KBM-7 (cell line): Measurements from ENCODE around the gene SOWAHC.
"Not testable (repeated sequence)": the region's sequence is repeated elsewhere in the genome, so short reads cannot be mapped to it uniquely, and the experiment has no call there.

ENCODE experiments used
- DNase-seq: peaks from one replicate; pipeline ENCODE4 v3.0.0-alpha.2; 2015
- in situ Hi-C: fragments of 300-500 bp; cut with MboI; formaldehyde crosslinking; loops from 2 replicates; pipeline ENCODE4 v1.14.3; 2020; ENCODE audit warnings: low sequenced_read_pairs, low pct_unique_long_range_greater_than_20kb, mixed read lengths

SOWAHC gene

GRCh38 chr2:109614715-109615636 lies 812 bp downstream of the SOWAHC start:
- in situ Hi-C loops: no loop called here
- DNase-seq: no peak

- in situ Hi-C loops: no loop called here
- no peak for DNase-seq
Observed at GRCh38 chr2:109615637-109616144, 1.5 kb downstream of the SOWAHC start.

- DNase-seq: no peak
- in situ Hi-C loops: no loop called here
Observed at GRCh38 chr2:109616184-109616583, 2.0 kb downstream of the SOWAHC start.

GRCh38 chr2:109619032-109619615 lies 5.0 kb downstream of the SOWAHC start:
- in situ Hi-C loops: no loop called here
- DNase-seq: no peak

- no peak for DNase-seq
- in situ Hi-C loops: no loop called here
Observed at GRCh38 chr2:109623297-109623696, 9.1 kb downstream of the SOWAHC start.

GRCh38 chr2:109623923-109624322 lies 9.8 kb downstream of the SOWAHC start:
- in situ Hi-C loops: no loop called here

GRCh38 chr2:109624339-109624738 lies 10.2 kb downstream of the SOWAHC start:
- DNase-seq: no peak
- in situ Hi-C loops: no loop called here

More at GRCh38 chr2:109623923-109624322, 9.8 kb downstream of the SOWAHC start:
- no peak for DNase-seq

- in situ Hi-C loops, DNase-seq: not testable (repeated sequence)
Observed at GRCh38 chr2:109628321-109628720, 14.2 kb downstream of the SOWAHC start.

GRCh38 chr2:109629867-109630266 lies 15.7 kb downstream of the SOWAHC start:
- in situ Hi-C loops: no loop called here
- no peak for DNase-seq

GRCh38 chr2:109630441-109631430 lies 16.6 kb downstream of the SOWAHC start:
- in situ Hi-C loops: no loop called here
- no peak for DNase-seq

- DNase-seq: no peak
- in situ Hi-C loops: no loop called here
Observed at GRCh38 chr2:109631741-109632140, 17.6 kb downstream of the SOWAHC start.

GRCh38 chr2:109632158-109632789 lies 18.1 kb downstream of the SOWAHC start:
- in situ Hi-C loops: no loop called here
- DNase-seq: no peak

- in situ Hi-C loops: no loop called here
- DNase-seq: no peak
Observed at GRCh38 chr2:109633284-109633961, 19.3 kb downstream of the SOWAHC start.

GRCh38 chr2:109635426-109636304 lies 21.5 kb downstream of the SOWAHC start:
- no peak for DNase-seq
- in situ Hi-C loops: no loop called here

GRCh38 chr2:109636317-109636716 lies 22.2 kb downstream of the SOWAHC start:
- DNase-seq: no peak
- in situ Hi-C loops: no loop called here

GRCh38 chr2:109637749-109638570 lies 23.8 kb downstream of the SOWAHC start:
- DNase-seq: no peak
- in situ Hi-C loops: no loop called here

GRCh38 chr2:109638795-109639194 lies 24.6 kb downstream of the SOWAHC start:
- in situ Hi-C loops: no loop called here
- no peak for DNase-seq
